Frontal cortex (tissue), 4 donors: ENCODE results near the gene ADH5. TPM values are rescaled to one million over a fixed set of nuclear protein-coding genes. Genes with fewer than 3 reads are reported as not detected.
"Not testable (repeated sequence)": the region's sequence is repeated elsewhere in the genome, so short reads cannot be mapped to it uniquely, and the experiment has no call there.

Source experiments
- DNase-seq, 2 donors: peaks; one replicate each; pipeline ENCODE4 v3.0.0; 2012; ENCODE audit warnings: low spot score in 2 of 2
- FAIRE-seq: peaks from 2 replicates; lab custom pipeline; 2012; peaks lifted over from hg19 to GRCh38; lab: Jason Lieb, UNC
- total RNA-seq: library from RNA; depleted of rRNA; stranded (reverse); fragments of >200 nt; gene quantifications from one replicate; pipeline ENCODE4 v1.2.3, GENCODE V29; 2014
- donor health status: control.
- donor health status: control.
- donor health status: control.

Gene ADH5
- total RNA-seq, 1 donor from 2014 or later = 113 TPM

- FAIRE-seq (no peak), DNase-seq (no peak)
These were observed 2.1 kb upstream of the ADH5 start for GRCh38 chr4:99090481-99091215.

- peak; percentile 47 to 57 for DNase-seq
- no peak for FAIRE-seq
These were observed 552 bp downstream of the ADH5 start for GRCh38 chr4:99088023-99088449.

GRCh38 chr4:99084595-99084994, 4.0 kb downstream of the ADH5 start:
- no peak for DNase-seq
- no peak for FAIRE-seq

DNA sequence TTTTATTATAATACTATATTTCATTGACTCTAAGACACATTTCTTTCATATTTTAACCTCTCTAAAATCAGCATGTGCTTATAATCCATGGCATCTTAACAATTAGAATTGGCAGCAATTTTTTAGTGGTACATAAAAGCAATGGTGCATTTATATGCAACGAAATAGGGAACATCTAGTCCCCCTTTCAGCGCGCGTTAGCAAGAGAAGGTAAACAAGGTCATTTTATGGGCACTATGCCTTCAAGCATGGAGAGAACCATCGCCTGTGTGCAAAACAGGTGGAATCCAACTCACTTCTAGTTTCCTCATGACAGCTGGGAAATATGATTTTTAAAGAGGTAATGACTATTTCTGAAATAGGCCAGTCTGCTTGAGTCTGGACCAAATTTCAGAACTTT, 6.4 kb downstream of the ADH5 start:
- FAIRE-seq (no peak), DNase-seq (no peak)

DNA sequence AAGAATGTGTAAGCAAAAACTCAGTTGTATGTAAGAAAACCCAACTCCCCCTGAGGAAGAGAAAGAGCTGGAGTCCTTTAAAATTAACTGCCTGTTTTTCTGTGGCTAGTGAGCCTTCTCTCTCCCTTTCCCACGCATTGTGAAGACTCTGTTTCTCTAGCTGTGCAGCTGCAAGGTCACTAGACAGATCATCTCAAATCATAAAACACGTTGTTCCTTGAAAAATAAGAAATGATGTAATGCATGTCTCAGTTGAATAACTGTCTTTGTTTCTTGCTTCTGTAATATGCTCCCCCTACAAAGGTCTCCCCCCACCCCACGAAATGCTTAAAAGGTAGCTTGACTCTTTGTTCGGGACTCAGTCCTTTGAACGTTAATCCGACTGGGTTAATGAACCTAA, 7.7 kb downstream of the ADH5 start:
- FAIRE-seq, DNase-seq: not testable (repeated sequence)

DNA sequence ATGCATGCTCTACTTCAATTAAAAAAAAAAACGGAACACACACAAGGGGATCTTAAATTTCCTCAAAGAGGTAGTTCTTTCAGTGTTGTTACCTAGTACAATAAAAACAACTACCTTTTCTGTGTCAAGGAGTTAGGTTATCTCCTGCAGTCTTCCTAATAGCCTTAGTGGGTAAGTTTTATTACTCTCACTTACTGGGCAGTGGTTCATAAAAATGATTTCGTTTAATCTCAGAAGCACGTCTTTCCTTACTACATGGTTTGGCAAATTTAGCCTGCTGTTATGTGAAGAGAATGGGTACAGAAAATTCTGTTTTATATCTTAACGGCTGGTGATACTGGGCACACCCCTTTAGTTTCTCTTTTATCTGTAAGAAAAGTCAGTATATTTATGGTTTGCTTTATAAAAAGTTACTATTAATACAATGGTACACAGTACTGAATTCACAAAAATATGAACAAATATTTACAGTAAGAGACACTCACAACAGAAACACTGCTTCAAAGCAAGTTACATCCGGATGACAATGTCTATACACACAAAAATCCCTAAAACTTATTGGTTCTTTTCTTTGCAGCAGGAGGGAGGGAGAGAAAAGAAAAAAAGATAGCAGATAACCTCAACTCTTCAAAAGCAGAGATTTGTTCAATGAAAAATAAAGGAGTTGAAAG, 8.8 kb downstream of the ADH5 start:
- no peak for FAIRE-seq
- DNase-seq = no peak

- FAIRE-seq = no peak
These were observed 9.5 kb downstream of the ADH5 start for GRCh38 chr4:99078931-99079624.

DNA sequence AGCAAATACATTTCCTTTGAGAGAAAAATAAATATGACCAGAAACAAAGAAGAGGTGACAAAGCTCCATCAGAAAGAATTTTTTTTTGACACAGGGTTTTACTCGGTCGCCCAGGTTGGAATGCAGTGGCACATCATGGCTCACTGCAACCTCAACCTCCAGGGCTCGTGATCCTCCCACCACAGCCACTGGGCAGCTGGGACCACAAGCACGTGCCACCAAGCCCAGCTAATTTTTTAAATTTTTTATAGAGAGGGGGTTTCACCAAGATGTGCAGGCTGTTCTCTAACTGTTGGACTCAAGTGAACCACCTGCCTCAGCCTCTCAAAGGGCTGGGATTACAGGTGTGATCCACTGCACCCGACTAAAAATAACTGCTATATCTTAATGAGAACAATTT, 10.3 kb downstream of the ADH5 start:
- no peak for DNase-seq
- no peak for FAIRE-seq

More at GRCh38 chr4:99078931-99079624, 9.5 kb downstream of the ADH5 start:
- DNase-seq = no peak

DNA sequence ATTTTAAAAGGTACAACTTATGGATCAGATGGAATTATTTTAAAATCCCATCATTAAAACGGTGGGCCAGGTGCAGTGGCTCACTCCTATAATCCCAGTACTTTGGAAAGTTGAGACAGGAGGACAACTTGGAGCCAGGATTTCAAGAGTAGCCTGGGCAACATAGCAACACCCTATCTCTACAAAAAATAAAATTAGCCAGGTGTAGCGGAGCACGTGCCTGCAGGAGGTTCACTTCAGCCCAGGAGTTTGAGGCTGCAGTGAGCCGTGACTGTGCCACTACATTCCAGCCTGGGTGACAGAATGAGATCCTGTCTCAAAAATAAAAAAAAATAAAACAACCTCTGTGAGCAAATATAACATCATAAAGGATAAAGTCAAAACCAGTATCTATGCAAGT, 11.4 kb downstream of the ADH5 start:
- FAIRE-seq (no peak), DNase-seq (no peak)

DNA sequence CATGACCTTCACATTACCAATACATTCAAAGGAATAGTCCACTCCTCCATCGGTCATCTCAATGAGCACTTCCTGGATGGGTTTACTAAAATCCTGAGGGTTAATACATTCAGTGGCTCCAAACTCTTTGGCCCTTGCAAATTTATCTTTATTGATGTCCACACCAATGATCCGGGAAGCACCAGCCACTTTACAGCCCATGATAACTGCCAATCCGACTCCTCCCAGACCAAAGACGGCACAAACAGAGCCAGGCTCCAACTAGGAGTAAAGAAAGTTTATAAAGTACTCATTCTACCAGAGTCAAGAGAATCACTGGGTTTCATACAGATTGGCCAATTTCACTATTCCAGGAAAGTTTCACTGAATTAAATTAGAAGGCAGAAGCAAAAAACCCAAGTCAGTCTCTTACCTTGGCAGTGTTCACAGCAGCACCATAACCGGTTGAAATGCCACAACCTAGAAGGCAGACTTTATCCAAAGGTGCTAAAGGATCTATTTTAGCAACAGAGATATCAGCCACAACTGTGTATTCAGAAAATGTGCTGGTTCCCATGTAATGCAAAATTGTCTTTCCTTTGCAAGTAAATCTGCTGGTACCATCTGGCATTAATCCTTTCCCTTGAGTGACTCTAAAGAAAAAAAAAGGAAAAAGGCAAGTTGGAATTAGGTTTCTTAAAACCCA, 12.2 kb downstream of the ADH5 start:
- DNase-seq = no peak
- FAIRE-seq = no peak

- FAIRE-seq = no peak
- no peak for DNase-seq
These were observed 13.8 kb downstream of the ADH5 start for GRCh38 chr4:99074816-99075215.

GRCh38 chr4:99071159-99071558, 17.4 kb downstream of the ADH5 start:
- FAIRE-seq = no peak
- DNase-seq = no peak

DNA sequence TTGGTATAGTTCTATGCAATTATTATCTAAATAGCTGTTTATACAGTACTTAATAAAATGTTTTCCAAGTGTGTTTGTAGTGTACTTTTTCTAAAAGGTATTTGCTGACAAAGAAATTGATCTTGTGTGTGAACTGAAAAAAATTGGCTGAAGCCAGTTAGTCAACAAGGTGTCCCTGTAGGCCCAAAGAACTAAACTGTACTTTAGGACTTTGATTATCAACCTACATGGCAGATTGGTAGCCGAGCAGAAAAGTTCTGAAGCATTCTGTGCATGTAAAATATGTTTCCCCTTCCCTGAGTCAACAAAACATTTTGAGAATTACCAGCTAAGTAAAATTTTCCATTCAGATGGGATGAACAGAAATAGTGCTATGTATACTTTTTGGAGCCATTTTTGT, 21.0 kb downstream of the ADH5 start:
- FAIRE-seq = no peak
- no peak for DNase-seq

- not testable (repeated sequence) for FAIRE-seq, DNase-seq
These were observed 23.1 kb downstream of the ADH5 start for GRCh38 chr4:99065521-99065920.

DNA sequence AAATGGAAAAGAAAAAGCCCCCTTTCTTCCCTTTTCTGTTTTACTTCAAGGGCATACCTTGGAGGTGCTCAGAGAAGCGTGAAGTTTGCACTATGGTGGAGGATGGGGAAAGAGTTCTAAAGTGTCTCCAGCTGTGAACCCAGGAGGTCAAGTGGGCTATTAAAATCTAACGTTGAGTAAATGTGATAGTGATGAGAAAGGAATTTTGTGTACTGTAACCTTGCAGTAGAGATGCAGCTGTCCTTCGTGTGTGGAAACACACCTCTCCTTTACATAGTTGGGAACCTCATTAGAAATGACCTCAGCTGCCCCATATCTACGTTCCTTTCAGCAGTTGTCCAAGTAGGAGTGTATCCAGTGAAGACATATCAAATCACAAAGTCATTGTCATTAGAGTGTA, 26.5 kb downstream of the ADH5 start:
- FAIRE-seq = no peak

GRCh38 chr4:99061048-99061700, 27.4 kb downstream of the ADH5 start:
- no peak for FAIRE-seq
- no peak for DNase-seq

More for the DNA sequence above, 26.5 kb downstream of the ADH5 start:
- DNase-seq = no peak

DNA sequence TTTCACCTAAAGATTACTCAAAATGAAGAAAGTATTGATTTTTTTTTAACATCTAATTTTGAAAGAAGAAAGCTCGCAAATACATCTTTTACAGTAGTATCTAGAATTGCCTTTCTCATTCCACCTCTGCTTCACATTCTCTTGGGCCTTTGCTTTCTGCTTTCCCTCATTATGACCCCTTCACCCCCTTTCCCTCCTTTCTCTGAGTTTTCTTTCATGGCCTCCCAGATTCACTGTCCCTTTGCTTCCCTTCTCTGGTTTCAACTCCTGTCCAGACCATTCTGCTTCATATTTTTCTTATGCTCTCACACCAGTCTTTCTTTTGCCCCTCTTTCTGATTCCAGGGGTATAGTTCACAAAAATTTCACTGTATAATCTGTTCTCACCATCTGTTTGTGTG, 29.0 kb downstream of the ADH5 start:
- FAIRE-seq = no peak
- no peak for DNase-seq

- FAIRE-seq = no peak
- no peak for DNase-seq
These were observed 30.4 kb downstream of the ADH5 start for GRCh38 chr4:99058228-99058627.

- DNase-seq = no peak
- FAIRE-seq = no peak
These were observed 34.1 kb downstream of the ADH5 start for GRCh38 chr4:99054428-99054994.

DNA sequence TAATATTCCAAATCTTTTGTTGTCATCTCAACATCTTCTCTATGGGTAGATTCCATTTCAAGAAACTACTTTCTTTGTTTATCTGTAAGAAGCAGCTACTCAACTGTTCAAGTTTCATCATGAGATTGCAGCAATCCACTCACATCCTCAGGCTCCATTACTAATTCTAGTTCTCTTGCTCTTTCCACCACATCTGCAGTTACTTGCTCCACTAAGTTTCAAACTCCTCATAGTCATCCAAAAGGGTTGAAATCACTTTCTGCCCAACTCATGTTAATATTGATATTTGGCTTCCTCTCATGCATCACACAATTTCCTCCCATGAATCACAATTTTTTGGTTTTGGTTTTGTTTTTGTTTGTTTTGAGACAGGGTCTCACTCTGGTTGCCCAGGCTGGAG, 35.7 kb downstream of the ADH5 start:
- DNase-seq (no peak), FAIRE-seq (no peak)
